ENCODE results near the gene ZCCHC4. TPM values are rescaled to one million over a fixed set of nuclear protein-coding genes. Genes with fewer than 3 reads are reported as not detected.
A peak's percentile ranks its signal among the peaks of the same experiment; 100 is the strongest.
"Not testable (repeated sequence)": the region's sequence is repeated elsewhere in the genome, so short reads cannot be mapped to it uniquely, and the experiment has no call there.

Gene ZCCHC4
- polyA plus RNA-seq, 12 donors, result 8.1 to 18.5 (median 12.4) TPM; not detected in 1

DNA sequence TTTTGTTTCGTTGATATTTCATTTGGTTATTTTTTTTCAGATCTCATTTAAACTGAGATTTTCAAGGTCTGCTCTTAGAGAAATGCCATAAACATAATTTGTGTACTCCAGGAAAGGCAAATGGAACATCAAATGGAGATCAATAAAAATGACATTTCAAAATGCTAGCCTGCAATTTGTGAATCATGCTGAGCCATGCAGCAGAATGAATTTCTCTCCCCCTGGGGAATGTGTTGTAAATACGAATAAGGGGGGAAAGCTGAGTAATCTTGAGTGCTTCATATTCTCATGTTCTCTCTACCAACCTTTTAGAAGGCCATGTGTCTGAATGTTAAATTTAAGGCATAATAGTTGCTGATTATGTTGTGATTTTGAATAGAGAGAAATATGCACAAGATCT is 7.8 kb downstream of the ZCCHC4 start:
- no peak for DNase-seq

DNA sequence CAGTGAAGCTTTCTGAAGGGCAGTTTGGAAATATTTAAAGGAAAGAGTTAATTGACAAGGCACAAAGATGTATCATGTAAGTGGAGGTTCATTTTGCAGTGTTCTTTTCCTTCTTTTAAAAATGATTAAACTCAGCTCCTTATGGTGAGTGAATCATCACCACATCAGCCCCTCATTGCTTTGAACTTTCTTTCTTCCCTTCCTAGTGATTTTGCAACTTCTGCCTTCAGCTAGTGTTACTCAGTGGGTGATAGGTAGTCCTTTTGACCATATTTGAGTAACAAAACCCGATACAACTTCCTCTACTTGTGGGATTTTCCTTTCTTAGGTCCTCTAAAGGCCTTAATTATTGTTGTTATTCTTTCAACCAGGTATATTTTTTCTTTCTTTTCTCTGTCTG is 8.2 kb downstream of the ZCCHC4 start:
- DNase-seq, result no peak

DNA sequence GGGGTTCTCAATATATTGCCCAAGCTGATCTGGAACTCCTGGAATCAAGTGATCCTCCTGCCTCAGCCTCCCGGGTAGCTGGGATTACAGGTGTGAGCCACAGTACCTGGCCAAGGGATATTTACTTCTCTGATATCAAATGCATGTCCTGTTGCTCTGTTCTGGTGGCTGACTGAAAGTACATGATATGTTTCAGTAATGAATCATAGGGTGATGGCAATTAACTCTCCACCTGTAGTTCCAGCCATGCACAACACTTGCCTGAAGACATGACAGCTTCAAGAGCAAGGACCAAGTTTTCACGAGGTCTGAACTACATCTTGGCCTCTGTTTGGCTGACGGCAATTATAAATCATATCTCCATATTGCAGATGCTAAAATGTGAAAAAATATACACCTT is 9.1 kb downstream of the ZCCHC4 start:
- DNase-seq, result no peak

DNA sequence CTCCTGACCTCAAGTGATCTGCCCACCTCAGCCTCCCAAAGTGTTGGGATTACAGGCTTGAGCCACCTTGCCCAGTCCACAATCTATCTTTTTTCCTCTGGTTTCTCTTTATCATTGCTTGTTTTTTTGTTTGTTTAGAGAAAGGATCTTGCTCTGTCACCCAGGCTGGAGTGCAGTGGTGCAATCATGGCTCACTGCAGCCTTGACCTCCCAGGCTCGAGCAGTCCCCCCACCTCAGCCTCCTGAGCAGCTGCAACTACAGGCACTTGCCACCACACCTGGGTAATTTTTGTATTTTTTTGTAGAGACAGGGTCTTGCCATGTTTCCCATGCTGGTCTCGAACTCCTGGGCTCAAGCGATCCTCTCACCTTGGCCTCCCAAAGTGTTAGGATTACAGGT is 15.9 kb downstream of the ZCCHC4 start:
- DNase-seq, result not testable (repeated sequence)

DNA sequence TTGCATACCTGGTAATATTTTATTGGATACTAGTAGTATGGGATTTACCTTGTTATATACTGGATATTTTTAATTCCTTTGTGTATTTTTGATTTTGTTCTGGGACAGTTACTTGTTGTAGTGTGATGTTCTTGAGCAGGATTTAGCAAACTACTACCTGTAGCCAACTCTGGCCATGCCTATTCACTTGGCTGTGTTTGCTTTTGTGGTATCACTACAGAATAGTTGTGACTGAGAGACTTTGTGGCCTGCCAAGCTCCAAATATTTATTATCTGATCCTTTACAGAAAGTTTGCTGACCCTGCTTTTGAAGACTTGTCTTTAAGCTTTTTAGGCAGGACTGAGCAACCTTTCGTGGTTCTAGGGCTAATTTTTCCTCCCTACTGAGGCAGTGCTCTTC is 17.8 kb downstream of the ZCCHC4 start:
- DNase-seq, result no peak

DNA sequence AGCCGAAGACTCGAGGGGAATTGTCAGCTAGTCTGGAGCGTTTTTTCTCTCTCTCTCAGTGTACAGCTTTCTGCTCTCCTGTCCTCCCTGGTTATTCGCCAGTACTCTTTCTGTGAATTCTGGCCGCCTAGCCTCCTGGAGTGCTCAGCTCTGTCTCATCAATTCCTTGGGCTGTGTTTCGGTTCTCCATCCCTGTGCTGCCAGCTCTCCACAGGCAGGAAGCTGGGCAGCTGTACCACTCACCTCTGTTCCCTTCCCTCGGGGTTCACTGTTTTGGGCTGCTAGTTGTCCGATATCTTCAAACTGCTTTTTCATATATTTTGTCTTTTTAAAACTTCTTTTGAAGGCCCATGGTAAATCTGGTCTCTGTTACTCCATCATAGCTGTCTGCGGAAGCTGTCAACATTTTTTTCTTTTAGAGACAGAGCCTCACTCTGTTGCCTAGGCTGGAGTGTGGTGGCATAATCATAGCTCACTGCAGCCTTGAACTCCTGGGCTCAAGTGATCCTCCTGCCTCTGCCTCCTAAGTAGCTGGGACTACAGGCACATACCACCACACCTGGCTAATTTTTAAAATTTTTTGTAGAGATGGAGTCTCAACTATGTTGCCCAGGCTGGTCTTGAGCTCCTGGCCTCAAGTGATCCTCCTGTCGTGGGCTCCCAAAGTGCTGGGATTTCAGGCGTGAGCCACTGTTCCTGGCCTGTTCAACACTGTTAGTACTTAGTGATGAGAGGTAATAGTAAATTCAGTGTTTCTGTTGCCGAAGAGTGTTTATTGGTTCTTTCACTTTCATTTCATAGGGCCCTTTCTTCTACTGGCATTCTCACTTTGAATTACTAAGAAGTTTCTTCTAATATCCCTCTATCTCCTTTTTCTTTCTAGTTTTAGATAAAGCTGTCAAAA is 18.6 kb downstream of the ZCCHC4 start:
- no peak for DNase-seq

DNA sequence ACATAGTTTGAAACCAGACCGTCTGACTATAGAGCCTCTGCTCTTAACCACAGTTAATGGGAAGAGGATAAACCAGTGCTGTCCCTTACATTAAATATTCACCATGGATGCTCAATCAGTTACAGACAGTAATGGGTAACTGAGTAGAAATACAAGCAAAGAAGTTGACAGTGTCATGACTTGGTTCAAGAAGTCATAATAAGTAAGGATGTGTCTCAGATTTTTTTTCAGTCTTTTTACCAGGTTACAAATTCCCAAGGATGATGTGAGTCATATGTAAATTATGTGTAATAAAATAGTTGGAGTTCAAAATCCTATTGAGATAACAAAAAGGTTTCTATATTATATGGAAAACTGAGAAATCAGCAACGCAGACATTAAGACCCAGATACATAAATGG is 31.1 kb downstream of the ZCCHC4 start:
- DNase-seq, result no peak

DNA sequence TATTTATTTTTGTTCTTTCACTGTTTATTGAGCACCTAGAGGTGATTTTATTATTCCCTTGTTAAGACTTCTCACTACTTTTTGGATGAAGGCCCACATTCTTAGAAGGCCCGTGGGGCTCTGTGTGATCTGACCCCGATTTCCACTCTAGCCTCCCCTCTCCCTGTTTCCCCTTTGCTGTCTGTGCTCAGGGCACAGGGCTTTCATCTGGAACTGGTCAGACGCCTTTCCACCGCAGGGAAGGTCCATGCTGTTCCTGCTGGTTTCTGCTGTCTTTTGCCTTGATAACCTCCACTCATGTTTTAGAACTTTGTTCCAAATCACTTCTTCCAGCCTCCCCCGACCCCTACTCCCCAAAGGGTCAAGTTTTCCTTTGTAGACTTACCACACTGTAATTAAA is 33.2 kb downstream of the ZCCHC4 start:
- no peak for DNase-seq

DNA sequence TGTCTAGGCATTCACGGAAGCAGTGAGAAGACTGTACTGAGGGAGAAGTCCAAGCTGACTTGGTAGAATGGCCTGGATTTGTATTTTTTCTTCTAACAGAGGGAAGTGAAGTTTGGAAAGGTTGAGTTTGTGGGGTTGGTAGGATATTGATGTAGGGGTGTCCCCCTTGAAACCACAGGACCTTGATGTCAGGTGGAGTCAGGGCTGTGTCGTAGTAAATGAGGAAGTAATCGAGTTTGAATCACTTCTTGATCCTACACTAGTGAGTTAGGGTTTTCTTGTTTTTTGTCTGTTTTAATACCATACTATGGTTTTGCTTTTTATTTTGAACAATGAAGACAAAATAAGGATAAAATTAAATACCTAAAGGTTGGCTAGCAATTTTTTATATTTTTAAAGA is 34.3 kb downstream of the ZCCHC4 start:
- no peak for DNase-seq

DNA sequence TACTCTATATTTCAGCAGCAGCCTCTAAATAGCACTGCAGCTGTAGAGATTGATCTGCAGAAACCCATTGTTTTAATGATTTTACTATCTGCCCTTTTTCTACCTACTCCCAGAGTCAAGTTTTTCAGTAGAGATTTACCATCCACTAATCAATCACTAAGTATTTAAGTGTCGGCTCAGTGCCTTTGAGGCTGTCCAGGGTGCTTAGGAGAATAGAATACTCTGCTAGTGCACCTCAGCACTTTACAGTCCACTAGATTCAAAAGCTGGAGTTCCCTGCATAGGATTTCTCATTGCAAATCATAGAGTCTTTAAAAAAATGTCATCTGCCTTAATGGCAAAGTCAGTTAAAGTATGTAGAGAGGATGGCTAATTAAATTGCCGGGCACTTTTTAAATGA is 34.9 kb downstream of the ZCCHC4 start:
- DNase-seq, result no peak

DNA sequence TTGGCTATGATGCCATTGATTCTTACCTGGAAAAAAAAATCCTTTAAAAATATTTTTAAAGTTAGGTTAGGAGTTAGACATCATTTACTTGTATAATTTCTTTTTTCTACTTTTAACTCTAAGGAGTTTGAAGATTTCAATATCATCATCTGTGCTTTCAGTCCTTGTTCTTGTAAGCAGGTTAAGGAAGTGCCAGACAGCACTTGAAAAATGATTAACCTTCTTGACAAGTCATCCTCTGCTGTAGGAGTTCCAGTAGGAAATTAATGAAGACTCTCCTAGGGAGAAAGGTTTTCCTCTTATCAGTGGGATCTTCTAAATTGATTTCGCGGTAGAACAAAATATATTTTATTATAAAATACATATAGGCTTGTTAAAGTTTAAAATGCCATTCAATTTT is 35.4 kb downstream of the ZCCHC4 start:
- no peak for DNase-seq

DNA sequence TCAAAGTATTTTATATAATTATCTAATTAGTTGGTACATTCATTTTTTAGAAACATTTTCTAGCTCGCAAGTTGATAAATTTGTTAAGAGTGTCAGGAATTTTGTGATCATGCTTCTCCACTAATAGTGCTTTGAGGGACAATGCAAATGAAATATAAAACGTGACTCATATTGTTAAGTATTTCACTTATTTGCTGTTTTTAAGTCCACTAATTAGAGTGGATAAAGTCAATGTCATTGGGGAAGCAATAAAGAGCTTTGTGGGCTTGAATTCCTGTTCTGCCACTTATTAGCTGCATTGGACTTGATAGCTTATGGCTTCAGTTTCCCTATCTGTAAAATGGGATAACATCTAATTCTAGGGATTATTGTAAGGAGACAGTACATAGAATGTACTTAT is 38.0 kb downstream of the ZCCHC4 start:
- DNase-seq, result no peak

DNA sequence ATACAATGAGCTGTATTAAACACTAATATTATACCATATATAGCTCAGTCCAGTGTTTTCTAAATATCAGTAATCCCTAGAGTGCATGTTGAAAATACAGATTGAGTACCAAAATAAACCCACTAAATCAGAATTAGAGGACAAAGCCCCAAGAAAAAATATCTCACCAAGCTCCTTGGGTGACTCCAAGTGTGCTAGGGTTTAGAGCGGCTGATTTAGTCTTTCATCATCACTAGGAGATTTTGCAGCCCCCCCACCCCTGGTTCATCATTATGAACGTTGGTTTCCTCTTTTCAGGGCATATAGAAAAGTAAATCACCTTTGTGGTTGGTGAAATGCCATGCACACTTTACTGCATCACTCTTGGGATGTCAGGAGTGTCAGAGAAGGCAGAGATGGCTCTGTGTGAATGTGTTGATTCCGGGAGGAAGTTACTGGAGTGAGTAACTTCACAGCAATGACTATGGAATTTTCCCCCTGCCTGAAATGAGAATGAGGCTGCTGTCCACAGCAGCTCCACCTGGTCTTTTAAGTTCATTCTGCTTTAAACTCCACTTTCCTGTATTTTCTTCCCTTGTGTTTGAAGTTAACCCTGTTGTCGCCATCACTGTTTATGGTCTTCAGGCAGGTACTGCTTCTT is 39.3 kb downstream of the ZCCHC4 start:
- DNase-seq, result no peak

DNA sequence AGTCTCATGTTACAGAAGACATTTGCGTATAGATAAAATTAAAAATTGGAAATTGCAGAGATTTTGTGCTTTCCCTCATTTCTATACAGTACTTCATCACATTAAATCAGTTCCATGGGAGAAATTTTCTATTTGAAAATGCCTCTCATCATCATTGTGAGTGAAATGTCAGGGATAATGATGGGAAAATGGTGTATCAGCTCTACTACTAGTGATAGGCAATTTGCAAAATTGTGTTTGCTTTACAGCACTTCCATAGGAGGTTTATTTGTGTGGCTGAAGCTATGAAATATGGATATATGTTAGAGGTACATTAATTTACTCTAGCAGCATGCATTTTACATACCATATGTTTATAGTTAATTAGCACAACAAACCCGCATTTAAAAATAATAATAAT is 43.5 kb downstream of the ZCCHC4 start:
- DNase-seq, result no peak

DNA sequence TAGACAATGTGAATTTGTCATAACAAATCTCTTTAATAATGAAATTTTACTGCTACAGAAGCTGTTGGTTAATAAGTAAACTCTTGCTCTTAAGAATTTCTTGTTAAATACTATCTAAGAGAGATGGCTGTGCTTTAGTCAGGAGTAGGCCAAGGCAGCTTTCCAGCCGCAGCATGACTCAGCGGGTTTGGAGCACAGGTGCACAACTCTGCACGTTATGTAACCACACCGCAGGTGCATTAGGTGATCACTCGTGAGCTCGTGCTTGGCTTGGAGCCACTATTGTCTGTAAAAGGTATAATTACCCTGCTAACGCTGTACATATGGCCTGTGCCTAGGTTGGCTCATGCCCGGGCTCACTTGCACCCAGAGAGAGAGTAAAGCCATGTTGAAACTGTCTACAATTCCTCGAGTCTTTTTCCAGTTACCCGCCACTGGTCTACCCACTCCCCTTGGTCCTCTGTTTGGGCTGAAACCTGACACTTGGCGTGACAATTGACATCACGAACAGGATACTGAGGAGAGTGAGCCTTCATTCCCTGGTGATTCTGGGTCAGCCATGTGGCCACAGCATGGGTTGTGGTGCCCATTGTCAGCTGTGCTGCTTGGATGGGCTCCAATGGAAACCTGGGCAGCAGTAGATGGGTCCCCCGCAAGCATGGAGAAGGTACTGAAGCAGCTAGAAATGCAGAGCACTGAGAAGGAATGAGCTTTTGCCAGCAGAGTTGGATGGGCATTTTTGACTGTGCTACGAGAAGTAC is 46.1 kb downstream of the ZCCHC4 start:
- no peak for DNase-seq

DNA sequence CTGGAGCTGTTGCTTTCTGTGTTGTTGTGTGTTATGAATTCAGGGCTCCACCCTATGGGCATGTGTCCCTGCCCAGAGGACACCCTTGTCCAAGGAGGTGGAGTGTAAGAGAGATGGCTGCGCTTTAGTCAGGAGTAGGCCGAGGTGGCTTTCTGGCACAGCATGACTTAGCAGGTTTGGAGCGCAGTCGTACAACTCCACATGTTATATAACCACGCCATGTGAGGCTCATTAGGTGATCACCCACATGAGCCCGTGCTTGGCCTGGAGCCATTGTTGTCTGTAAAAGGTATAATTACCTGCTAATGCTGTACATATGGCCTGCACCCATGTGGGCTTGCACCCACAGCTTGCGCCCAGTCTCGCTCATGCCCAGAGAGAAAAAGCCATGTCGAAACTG is 48.7 kb downstream of the ZCCHC4 start:
- no peak for DNase-seq

DNA sequence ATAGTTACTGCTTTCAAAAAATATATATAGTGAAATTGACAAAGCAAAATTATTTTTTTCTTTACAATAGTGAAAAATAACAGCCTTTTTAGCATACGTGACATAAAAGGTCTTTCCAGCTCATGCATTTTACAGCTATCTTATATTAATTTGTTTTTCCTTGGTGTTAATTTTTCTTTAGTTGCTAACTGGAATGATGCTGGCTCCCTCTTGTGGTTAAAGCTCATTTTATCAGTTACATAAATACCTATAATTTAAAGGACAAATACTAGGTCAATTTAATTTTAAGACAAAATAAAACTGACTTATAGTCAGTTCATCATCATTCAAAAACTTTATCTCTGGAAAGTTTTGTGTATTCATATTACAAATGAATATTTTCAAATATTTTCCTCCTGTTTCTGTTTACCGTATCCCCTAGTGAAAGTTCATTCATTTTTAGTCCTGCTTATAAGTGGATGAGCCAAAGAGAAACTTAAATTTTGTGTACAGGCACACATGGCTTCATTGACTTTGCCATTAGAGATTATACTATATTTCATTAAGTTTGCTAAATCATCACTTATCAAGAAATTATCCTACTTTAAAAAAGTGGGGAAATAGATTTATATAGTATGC is 54.5 kb downstream of the ZCCHC4 start:
- peak; percentile 28 for DNase-seq

DNA sequence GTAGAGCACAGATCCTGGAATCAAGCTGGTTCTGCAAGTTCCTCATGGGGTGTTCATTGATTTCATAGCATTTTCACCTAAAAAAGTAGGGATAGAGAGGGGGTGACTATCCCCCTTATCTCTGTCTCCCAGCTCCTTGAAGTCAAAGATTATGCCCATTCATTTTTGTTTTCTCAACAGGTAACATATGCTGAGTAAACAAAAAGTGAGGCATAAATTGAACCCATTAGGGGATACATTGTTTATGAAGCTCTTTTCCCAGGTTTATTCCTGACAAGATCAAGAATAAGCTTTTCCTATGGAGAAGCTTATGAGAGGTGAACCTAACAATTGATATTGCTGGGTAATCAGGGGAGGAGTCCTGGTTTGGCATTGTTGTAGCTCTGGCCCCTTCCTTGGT is 55.3 kb downstream of the ZCCHC4 start:
- DNase-seq, result no peak

DNA sequence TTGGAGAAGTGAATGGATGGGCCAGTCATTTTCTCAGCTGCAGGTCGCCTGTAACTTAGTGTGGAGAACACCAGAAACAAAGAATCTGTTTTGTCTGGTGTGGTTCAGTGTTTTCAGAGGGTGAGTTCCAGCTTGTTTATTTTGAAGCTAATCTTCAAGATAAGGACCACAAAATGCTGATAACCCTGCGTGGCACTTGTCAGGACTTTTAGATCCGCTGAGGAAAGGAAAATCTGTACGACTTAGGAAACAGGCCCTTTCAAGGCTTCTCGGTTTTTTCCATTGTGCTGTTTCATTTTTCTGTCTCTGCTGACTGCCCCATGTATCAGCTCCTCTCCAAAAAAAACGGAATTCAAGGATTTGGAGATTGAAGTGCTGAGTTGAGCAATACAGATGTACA is 55.7 kb downstream of the ZCCHC4 start:
- no peak for DNase-seq

DNA sequence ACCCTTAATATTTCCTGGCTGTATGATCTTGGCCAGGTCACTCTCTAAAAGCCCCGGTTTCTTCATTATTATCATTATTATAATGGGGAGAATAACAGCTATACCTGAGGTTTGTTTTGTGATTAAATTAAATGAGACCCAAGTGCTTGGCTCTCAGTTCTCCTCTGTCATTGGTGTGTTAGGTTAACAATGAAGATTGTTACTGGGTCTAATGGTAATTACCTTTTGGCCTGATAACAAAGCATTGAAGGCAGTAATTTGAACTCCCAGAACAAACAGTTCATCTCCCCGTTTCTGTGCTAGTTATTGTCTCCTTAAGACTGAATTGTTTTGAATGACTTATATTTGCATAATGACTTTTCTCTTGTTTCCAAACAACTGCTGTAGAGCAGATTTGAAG is 57.7 kb downstream of the ZCCHC4 start:
- no peak for DNase-seq

DNA sequence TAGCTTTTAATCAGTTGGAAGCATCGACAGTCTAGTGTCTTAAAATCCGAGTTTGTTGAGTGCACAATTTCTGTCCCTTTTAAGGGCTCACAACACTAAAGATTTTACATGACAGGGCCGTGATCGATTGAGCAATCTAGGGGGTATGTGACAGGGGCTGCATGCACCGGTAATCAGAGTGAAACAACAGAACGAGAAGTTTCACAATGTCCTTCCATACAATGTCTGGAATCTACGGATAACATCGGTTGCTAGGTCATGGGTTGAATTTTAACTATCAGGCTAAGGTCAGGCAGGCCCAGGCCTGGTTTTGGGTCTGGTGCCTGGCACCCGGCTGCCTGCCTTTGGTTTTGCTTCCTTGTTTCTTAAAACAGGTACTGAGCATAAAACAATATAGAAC is 60.0 kb downstream of the ZCCHC4 start:
- not testable (repeated sequence) for DNase-seq

Data from muscle of arm (tissue), 12 donors.